Keratinocyte (primary cell): ENCODE measurements around the gene TRAK2.

ENCODE experiments used
- CTCF ChIP-seq, 3 experiments: IDR thresholded peaks in 1 of 3; conservative IDR thresholded peaks in 1 of 3; optimal IDR thresholded peaks in 1 of 3; 2 replicates in 2 of 3; 3 replicates in 1 of 3; pipeline versions ENCODE3 to v1.5.1; 2011; ENCODE audit warnings: low read length in 3 of 3, mild to moderate bottlenecking in 3 of 3, moderate library complexity in 2 of 3, control low read depth in 1 of 3, inconsistent platforms in 1 of 3; ENCODE audit not compliant: insufficient read depth in 2 of 3; ENCODE audit errors: extremely low read depth in 1 of 3
- EZH2 ChIP-seq: IDR thresholded peaks from one replicate; pipeline ENCODE4 v1.6.1; 2012; ENCODE audit warnings: inconsistent platforms, mild to moderate bottlenecking, low read length, moderate library complexity

GRCh38 chr2:201344663-201345366, 106.4 kb downstream of the TRAK2 start:
- no peak for TF ChIP-seq EZH2
- peak in 2 of 3 experiments; percentile 23 to 25 for TF ChIP-seq CTCF (optimal IDR thresholded peaks at IDR 0.05 in 1 of 3, IDR thresholded peaks at IDR 0.05 in 1 of 3, conservative IDR thresholded peaks at IDR 0.05 in 1 of 3; ENCODE audit: extremely low read depth in 1 of 3, insufficient read depth in 2 of 3, low read length in 3 of 3)
